ENCODE data around the gene ADPRH. TPM values are rescaled to one million over a fixed set of nuclear protein-coding genes. Genes with fewer than 3 reads are reported as not detected.

ADPRH gene
- total RNA-seq, 2 donors from 2014 or later: 3.0 to 6.5 TPM

GRCh38 chr3:119553823-119554415 lies 25.4 kb upstream of the ADPRH start:
- TF ChIP-seq POLR2A (IDR thresholded peaks at IDR 0.05): no peak
- TF ChIP-seq, protein P1, sequence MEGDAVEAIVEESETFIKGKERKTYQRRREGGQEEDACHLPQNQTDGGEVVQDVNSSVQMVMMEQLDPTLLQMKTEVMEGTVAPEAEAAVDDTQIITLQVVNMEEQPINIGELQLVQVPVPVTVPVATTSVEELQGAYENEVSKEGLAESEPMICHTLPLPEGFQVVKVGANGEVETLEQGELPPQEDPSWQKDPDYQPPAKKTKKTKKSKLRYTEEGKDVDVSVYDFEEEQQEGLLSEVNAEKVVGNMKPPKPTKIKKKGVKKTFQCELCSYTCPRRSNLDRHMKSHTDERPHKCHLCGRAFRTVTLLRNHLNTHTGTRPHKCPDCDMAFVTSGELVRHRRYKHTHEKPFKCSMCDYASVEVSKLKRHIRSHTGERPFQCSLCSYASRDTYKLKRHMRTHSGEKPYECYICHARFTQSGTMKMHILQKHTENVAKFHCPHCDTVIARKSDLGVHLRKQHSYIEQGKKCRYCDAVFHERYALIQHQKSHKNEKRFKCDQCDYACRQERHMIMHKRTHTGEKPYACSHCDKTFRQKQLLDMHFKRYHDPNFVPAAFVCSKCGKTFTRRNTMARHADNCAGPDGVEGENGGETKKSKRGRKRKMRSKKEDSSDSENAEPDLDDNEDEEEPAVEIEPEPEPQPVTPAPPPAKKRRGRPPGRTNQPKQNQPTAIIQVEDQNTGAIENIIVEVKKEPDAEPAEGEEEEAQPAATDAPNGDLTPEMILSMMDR (IDR thresholded peaks at IDR 0.05): no peak
- WGBS, 2 donors: 57 to 80% methylated on average over 5 of the region's 5 CpGs
- Histone ChIP-seq H3K27me3 (no peaks in the 10 kb centered on the region), H3K9me3 (no peaks in the 10 kb centered on the region), H3K27ac (no peak overlapping the region), H3K4me1 (no peaks in the 10 kb centered on the region), H3K4me3 (no peak overlapping the region), H3K36me3 (replicated peaks in 1 of 2; ENCODE audit: insufficient read depth in 1 of 2, low read depth in 2 of 2) (no peaks in the 10 kb centered on the region)
- intact Hi-C loops (cut with DNase I): no loop called here
- ATAC-seq: no peak
- DNase-seq: no peak

- no peak for TF ChIP-seq POLR2A (IDR thresholded peaks at IDR 0.05)
- TF ChIP-seq, protein P1 (IDR thresholded peaks at IDR 0.05): no peak
- intact Hi-C loops (cut with DNase I): no loop called here
- Histone ChIP-seq H3K27ac (no peak overlapping the region), H3K36me3 (replicated peaks in 1 of 2; ENCODE audit: insufficient read depth in 1 of 2, low read depth in 2 of 2) (no peaks in the 10 kb centered on the region), H3K27me3 (no peaks in the 10 kb centered on the region), H3K4me3 (no peak overlapping the region), H3K4me1 (no peaks in the 10 kb centered on the region), H3K9me3 (no peaks in the 10 kb centered on the region)
- peak in 1 of 4 donors; percentile 42 for DNase-seq
- 63 to 68% methylated on average over 4 of the region's 4 CpGs for WGBS, 2 donors
- ATAC-seq: no peak
These were observed 24.0 kb upstream of the ADPRH start for GRCh38 chr3:119555309-119555735.

GRCh38 chr3:119555929-119556328 lies 23.4 kb upstream of the ADPRH start:
- Histone ChIP-seq H3K36me3 (replicated peaks in 1 of 2; ENCODE audit: insufficient read depth in 1 of 2, low read depth in 2 of 2) (no peaks in the 10 kb centered on the region), H3K9me3 (no peaks in the 10 kb centered on the region), H3K27me3 (no peaks in the 10 kb centered on the region), H3K27ac (no peak overlapping the region), H3K4me3 (no peak overlapping the region), H3K4me1 (no peaks in the 10 kb centered on the region)
- WGBS, 2 donors: 90 to 94% methylated on average over 1 of the region's 1 CpG
- intact Hi-C loops (cut with DNase I): no loop called here
- ATAC-seq (no peak), DNase-seq (no peak)
- TF ChIP-seq POLR2A (IDR thresholded peaks at IDR 0.05): no peak
- TF ChIP-seq, protein P1 (IDR thresholded peaks at IDR 0.05): no peak

DNA sequence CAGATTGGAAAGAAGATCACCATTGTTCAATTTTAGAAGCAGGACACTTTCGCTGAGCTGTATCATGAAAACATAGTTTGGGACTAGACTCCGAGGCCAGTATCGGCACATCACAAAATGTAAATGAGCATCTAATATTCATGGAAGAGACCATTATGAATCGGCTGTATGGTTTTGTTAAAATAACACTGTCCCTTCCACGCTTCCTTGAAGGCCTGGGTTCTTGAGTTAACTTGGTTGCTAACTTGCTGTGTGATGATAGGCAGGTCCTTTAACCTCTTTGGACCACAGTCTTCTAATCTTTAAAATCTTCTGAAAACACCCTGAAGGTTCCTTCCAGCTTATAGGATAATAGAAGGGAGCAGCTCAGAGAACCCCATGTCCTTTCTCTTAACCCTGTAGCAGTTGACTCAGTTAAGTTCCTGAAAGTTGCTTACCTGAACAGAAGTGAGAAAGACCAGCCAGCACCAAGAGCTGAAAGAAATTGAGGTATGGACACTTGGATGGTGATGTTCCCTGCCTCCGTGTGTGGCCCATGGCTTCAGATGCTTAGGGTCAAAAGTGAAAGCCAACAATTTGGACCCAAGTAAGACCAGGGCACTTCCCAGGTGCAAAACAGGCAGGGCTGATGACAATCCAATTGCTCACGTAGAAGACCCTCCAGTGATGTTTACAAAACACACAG lies 22.0 kb upstream of the ADPRH start:
- H3K4me1 ChIP-seq: no peaks in the 10 kb centered on the region
- H3K4me3 ChIP-seq: no peak overlapping the region
- DNase-seq (no peak), ATAC-seq (no peak)
- no peaks in the 10 kb centered on the region for H3K36me3 ChIP-seq (replicated peaks in 1 of 2; ENCODE audit: insufficient read depth in 1 of 2, low read depth in 2 of 2)
- 84 to 91% methylated on average over 7 of the region's 7 CpGs for WGBS, 2 donors
- TF ChIP-seq POLR2A (IDR thresholded peaks at IDR 0.05): no peak
- TF ChIP-seq, protein P1 (IDR thresholded peaks at IDR 0.05): no peak
- no peak overlapping the region for H3K27ac ChIP-seq
- no peaks in the 10 kb centered on the region for H3K9me3 ChIP-seq
- H3K27me3 ChIP-seq: no peaks in the 10 kb centered on the region
- intact Hi-C loops (cut with DNase I): no loop called here

DNA sequence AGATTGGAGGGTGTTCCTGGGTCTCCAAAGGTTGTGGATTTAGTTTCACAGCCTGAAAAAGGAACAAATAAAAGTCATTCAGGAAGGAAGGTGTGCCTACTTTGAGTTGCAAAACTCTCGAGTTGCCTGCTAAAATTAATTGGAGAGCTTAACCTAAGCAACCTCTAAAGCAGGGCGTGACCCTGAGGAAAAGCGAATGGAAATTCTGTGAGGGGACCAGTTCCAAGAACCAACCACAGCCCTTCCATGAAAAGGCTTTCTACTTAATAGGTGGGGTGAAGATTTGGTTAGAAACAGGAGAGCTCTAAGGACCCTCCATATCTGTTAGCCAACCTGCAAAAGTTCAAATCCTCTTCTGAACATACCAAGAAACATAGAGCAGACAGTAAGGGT lies 21.4 kb upstream of the ADPRH start:
- DNase-seq (no peak), ATAC-seq (no peak)
- H3K4me3 ChIP-seq: no peak overlapping the region
- no peaks in the 10 kb centered on the region for H3K27me3 ChIP-seq
- no peaks in the 10 kb centered on the region for H3K4me1 ChIP-seq
- no peak overlapping the region for H3K27ac ChIP-seq
- H3K36me3 ChIP-seq (replicated peaks in 1 of 2; ENCODE audit: insufficient read depth in 1 of 2, low read depth in 2 of 2): no peaks in the 10 kb centered on the region
- intact Hi-C loops (cut with DNase I): no loop called here
- TF ChIP-seq POLR2A (IDR thresholded peaks at IDR 0.05): no peak
- TF ChIP-seq, protein P1 (IDR thresholded peaks at IDR 0.05): no peak
- WGBS, 2 donors: 64 to 72% methylated on average over 3 of the region's 3 CpGs
- no peaks in the 10 kb centered on the region for H3K9me3 ChIP-seq

All from body of pancreas (tissue), 4 donors.